ENCODE results near the gene GNPTAB. TPM values are rescaled to one million over a fixed set of nuclear protein-coding genes. Genes with fewer than 3 reads are reported as not detected.

GNPTAB gene
- total RNA-seq, 1 experiment from 2014 or later = 17.6 TPM

- DNase-seq (ENCODE audit: extremely low read depth, low read depth) = no peak
Measured at GRCh38 chr12:101697930-101698799, 132.6 kb downstream of the GNPTAB start.

GRCh38 chr12:101697197-101697929 is 133.4 kb downstream of the GNPTAB start, which contains the start of gene CHPT1:
TSS of gene CHPT1 (plus strand) at chr12:101697640. CDS start at chr12:101697862, 222 bp downstream.
- peak; percentile 36 for DNase-seq (ENCODE audit: extremely low read depth, low read depth)

- DNase-seq (ENCODE audit: extremely low read depth, low read depth) = no peak
Measured at GRCh38 chr12:101696251-101697196, 134.2 kb downstream of the GNPTAB start.

GRCh38 chr12:101695706-101696105 is 135.1 kb downstream of the GNPTAB start:
- no peak for DNase-seq (ENCODE audit: extremely low read depth, low read depth)

Small RNA genes lying within 50 kb of the gene (small RNA-seq; reads per million reads assigned to genes)
- 0 reads per million in 2 experiments for gene RNA5SP368
- 0 reads per million in 2 experiments for gene RNA5SP369
- 0 reads per million in 2 experiments for gene RNU6-101P
- gene RNU6-1183P = 0 reads per million in 2 experiments
- gene RNU6-172P = 0 reads per million in 2 experiments
- gene RNY1P16 = 0 reads per million in 2 experiments

Other genes starting within 250 kb of the GNPTAB start
- 0.15 and 0.17 TPM in 2 replicates for gene MYBPC1, start 236.0 kb downstream of the GNPTAB start, total RNA-seq (2014; rRNA removed; shearing (Covaris generic))
- gene CHPT1, start 133.3 kb downstream of the GNPTAB start, total RNA-seq (2014; rRNA removed; shearing (Covaris generic)) = 83.3 and 86.0 TPM in 2 replicates
- gene SYCP3, start 91.5 kb downstream of the GNPTAB start, total RNA-seq (2014; rRNA removed; shearing (Covaris generic)) = 0.14 TPM in 1 of 2 replicates, not detected in the other
- gene DRAM1, start 46.6 kb upstream of the GNPTAB start, total RNA-seq (2014; rRNA removed; shearing (Covaris generic)) = 26.6 and 30.8 TPM in 2 replicates
- gene WASHC3, start 231.0 kb upstream of the GNPTAB start, total RNA-seq (2014; rRNA removed; shearing (Covaris generic)) = 49.9 and 53.4 TPM in 2 replicates

All from NCI-H460 (cell line).